Measurements from ENCODE around the gene KCNB1.

DNA sequence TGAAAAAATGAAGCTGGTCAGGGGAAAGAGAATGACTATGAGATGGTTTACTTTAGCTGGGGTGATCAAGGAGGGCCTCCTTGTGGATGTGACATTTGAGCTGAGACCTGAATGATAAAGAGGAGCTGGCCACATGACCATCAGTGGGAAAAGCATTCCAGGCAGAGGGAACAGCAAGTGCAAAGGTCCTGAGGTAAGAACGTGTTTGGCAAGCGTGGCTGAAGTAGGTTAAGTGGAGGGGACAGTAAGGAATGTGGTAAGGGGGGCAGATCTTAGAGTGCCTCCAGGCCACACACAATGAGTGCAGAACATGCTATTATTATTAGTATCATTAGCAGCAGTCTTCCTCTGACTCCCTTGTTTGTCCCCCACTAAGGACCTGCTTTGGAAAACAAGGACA, 92.6 kb downstream of the KCNB1 start:
- TF ChIP-seq, protein P1, sequence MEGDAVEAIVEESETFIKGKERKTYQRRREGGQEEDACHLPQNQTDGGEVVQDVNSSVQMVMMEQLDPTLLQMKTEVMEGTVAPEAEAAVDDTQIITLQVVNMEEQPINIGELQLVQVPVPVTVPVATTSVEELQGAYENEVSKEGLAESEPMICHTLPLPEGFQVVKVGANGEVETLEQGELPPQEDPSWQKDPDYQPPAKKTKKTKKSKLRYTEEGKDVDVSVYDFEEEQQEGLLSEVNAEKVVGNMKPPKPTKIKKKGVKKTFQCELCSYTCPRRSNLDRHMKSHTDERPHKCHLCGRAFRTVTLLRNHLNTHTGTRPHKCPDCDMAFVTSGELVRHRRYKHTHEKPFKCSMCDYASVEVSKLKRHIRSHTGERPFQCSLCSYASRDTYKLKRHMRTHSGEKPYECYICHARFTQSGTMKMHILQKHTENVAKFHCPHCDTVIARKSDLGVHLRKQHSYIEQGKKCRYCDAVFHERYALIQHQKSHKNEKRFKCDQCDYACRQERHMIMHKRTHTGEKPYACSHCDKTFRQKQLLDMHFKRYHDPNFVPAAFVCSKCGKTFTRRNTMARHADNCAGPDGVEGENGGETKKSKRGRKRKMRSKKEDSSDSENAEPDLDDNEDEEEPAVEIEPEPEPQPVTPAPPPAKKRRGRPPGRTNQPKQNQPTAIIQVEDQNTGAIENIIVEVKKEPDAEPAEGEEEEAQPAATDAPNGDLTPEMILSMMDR (IDR thresholded peaks at IDR 0.05) = no peak
- TF ChIP-seq POLR2AphosphoS5 (IDR thresholded peaks at IDR 0.05; ENCODE audit: insufficient read depth in 1 of 2, low read depth in 1 of 2) = no peak
- TF ChIP-seq POLR2A (IDR thresholded peaks at IDR 0.05) = no peak
